ENCODE measurements around the gene GLCCI1.

GLCCI1 gene

DNA sequence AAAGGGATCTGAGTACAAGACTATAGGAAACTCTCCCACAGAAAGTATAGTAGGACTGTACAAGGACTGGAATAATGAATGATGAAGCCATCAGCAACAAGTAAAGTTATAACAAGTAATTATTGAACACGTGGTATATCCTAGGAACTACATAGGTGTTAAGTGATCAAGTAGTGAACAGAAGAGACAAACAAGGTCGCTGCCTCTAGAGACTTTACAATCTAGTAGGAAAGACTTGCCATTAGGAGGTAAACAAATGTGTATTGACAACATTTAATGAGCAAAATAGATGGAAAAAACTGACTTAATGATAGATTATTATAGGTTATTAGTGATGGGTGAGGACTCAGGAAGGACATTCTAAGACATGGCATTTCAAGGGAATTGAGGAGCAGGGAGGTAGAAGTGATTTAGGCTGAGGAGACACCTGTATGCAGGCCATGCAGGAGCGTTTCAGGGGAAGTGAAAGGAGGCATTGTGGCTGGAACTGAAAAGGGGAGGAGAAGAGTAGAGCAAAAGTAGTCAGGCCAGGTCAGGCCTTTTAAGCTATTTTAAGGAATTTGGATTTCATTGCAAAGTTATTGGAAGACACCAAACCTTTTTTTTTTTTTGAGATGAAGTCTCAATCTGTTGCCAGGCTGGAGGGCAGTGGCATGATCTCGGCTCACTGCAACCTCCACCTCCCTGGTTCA, 8.5 kb upstream of the GLCCI1 start:
- DNase-seq (ENCODE audit: low read depth in 1 of 2, low spot score in 1 of 2), result no peak

DNA sequence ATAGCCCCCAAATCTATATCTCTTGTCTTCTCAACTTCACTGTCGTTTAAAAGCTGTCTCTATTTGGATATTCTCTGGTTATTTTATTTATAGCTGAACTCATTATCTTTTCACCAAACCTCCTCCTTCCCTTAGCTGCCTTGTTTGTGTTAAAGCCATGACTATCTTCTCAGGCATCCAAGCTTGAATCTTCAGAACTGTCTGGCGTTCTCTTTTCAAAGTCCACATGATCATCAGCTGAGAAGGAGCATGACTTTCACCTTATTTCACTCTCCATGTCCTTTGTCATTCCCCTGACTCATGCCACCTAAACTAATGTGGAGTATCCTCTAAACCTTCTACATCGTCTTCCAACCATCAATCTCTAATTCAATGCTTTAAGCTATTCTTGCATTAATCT, 5.7 kb upstream of the GLCCI1 start:
- no peak for DNase-seq (ENCODE audit: low read depth in 1 of 2, low spot score in 1 of 2)

DNA sequence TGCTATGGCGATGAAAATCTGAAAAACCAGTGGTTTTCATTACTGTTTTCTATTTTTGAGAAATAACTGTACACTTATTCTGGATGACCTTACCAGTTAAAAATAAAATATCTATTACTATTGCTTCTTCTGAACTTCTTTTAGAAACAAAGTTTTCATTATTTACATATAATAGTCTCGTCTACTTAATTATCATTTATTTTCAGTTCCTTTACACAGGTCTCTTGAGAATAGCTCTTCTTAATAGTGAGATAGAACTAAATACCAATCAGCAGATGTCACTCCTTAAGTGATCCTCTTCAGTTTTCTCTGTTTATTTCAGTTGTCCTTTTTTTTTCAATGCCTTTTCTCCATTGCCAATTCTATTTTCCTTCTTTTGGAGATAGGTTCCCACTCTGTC, 4.3 kb upstream of the GLCCI1 start:
- no peak for DNase-seq (ENCODE audit: low read depth in 1 of 2, low spot score in 1 of 2)

DNA sequence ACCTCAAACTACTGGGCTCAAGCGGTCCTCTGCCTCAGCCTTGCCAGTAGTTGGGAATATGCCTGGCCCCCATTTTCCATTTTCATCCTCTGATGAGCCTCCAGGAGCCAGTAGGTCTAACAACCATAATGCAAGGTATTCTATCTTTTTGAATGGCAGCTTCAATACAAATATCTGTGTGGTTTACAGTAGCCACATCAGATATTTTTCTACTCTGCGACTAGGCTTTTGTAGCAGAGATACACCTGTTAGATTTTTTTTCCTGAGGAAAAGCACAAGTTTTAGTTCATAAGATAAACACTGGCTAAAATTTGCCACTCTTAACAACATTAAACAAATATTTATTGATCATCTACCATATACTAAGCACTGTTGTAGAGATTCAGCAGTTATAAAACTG, 3.9 kb upstream of the GLCCI1 start:
- no peak for DNase-seq (ENCODE audit: low read depth in 1 of 2, low spot score in 1 of 2)

DNA sequence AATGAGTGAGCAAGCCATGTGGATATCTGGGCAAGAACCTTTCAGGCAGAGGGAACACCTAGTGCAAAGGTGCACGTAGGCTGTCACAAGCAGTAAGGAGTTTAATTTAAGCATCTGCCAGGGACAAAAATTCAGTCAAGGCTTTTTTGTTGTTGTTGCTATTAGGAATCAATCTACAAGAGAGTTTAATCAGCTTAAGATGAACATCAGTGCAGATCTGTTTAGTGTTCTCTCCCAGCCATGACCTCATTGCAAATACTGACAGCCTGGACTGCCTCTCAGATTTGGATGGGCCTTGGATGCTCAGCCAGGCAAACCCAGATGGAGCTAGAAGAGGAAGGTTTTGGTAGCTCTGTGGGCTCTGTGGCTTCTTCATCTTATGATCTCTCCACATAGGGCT, 3.3 kb upstream of the GLCCI1 start:
- no peak for DNase-seq (ENCODE audit: low read depth in 1 of 2, low spot score in 1 of 2)

DNA sequence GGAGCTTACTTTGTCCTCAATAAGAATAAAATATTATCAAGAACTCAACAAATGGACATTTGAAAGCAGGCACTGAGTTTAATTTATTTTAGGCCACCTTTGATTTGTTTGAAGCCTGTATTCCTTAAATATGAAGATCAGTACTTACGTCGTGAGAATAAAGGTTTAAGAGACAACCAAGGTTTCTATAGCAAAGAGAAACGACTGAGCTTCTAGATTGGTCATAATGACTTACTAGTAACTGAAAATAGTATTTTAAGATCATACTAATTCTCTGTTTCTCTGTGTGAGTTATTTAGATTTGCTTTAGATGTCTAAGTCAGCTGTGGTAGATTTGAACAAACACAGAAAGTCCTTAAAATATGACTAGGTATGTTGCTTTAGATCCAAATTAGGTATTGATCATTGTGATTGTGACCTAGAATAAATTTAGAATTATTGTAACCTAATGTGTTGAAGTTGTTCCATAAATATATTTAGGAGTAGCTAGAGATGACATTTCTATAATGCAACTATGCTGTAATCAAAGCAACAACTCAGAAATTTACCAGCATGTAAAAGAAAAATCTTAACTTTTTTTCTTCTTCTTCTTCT, 2.4 kb upstream of the GLCCI1 start:
- no peak for DNase-seq (ENCODE audit: low read depth in 1 of 2, low spot score in 1 of 2)

DNA sequence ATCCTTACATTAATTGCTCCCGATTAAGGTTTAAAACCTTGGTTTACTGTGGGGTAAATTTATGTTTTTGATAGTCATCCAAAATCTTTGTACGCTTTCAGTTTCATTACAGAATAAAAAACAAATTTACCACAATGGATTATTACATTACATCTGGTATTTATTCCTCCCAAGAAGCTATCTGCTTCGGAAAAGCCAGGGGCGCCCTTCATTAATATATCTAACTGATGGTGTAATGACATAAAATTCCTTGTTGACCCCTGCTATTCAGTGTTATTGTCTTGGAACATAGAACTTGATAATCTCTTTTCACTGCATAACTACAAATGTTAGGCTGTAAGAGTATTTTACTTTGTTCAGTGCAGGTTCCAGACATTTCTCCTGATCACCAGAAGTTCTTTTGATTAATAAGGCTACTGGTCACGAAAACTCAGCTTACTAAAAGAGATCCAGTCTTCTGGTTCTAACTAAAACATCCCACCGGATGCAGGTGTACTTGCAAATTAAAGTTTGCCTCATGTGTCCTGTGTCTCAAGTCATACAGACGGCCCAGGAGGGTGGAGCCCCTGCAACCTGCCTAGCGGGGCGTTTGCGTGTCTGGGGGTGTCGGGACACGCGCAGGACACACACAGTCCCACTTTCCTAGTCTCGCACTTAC, 581 bp upstream of the GLCCI1 start:
- no peak for DNase-seq (ENCODE audit: low read depth in 1 of 2, low spot score in 1 of 2)

DNA sequence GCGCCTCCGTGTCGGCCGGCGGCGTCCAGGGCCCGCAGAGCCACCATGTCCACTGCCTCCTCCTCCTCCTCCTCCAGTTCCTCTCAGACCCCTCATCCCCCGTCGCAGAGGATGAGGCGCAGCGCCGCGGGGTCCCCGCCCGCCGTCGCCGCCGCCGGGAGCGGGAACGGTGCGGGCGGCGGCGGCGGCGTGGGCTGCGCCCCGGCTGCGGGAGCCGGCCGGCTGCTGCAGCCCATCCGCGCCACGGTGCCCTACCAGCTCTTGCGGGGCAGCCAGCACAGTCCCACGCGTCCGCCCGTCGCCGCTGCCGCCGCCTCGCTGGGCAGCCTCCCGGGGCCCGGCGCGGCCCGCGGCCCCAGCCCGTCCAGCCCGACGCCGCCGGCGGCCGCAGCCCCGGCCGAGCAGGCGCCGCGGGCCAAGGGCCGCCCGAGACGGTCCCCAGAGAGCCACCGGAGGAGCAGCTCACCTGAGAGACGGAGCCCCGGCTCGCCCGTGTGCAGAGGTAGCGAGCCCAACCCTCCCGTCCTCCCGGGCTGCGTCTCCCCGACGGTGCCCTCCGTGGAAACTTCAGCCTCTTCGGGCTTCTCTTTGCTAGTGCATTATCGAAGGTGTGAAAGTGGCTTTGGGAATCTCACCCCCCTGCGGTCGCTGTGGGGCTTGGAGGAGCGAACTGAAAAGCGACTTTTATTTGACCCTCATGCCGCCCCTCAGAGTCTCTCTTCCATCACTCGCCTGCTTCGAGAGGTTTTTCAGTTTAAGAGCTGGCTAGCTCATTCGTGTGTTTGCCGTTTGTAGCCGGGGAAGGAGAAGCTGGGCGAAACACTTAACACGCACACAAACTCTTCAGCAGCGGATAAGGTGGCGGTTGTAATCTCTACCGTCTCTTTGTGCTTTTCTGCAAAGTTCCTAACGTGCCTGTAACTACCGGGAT, 975 bp downstream of the GLCCI1 start:
- DNase-seq (ENCODE audit: low read depth in 1 of 2, low spot score in 1 of 2), result peak; percentile 5 to 13

DNA sequence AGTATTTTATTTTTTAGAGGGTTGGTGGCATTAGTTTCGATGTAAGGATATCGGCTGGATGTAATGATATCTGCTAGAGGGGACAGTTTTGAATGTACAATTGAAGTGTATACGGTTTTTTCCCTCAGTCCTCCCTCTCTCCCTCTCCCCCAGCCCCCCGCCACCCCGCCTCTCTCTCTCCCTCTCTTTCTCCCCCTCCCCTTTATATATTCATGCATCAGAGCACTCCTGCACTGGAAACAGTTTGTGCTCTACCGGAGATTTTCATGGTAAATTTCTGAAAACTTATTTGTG, 1.6 kb downstream of the GLCCI1 start:
- no peak for DNase-seq (ENCODE audit: low read depth in 1 of 2, low spot score in 1 of 2)

DNA sequence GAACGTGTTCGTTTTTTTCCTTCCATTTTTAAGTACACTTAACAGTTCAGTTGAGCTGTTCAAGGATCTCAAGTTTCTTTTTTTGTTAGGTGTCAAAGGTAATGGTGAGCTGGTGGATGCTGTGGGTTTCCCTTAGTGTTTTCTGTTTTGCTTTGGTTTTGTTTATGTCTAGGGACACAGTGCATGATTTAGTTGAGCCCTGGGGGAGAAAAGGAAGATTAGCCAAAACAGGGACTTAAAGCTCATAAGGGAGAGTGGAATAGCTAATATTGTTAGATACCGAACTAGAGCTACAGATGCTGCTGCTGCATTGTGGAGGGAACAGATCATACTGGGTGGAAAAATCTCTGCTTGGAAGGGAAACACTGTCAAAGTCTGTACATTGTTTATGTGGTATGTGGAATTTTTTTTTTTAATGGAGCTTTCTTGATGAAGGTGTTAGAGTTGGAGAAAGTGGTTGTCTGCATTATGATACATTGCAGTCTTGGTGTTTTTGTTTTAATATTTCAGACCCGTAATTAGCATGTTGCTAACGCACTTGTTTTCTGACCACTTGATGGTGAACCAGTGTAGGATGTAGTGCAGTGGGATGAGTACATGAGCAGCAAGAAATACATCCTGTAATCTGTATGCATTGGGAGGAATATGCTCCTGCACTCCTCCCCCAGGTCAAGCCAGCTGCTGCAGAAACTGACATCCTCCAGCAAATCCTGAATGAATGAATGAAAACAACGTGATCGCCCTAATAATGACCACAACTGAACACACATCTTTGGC, 2.1 kb downstream of the GLCCI1 start:
- no peak for DNase-seq (ENCODE audit: low read depth in 1 of 2, low spot score in 1 of 2)

DNA sequence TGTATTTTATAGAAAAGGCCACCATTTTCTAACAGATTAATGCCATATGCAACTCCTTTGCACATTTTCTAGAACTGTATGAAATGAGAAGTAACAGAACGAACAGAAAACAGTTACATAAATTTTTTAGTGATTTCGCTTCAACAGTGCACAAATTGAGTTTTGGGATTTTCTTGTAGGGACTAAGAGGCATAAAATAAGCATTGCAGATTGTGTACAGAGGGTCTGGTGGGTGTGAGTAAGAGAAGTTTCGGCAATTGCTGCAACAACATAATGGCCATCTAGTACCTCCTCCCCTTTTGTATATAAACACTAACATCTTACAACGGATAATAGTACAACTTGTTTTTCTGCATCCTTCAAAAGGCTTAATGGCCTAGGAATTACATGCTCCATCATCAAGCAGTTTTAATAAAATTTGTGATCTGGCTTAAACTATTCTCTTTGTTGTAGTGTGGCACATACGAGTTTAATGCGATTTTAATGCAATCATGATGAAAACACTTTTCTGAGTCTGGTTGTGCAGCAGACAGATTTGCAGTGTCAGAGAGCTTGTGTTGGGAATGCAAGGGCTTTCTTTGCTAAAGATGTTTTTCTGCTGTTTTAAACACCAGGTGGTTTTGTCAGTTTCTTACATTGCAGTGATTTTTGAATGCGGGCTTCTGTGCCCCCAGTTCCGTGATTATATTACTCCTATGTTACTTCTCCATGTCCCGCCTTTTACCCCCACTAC, 2.9 kb downstream of the GLCCI1 start:
- no peak for DNase-seq (ENCODE audit: low read depth in 1 of 2, low spot score in 1 of 2)

DNA sequence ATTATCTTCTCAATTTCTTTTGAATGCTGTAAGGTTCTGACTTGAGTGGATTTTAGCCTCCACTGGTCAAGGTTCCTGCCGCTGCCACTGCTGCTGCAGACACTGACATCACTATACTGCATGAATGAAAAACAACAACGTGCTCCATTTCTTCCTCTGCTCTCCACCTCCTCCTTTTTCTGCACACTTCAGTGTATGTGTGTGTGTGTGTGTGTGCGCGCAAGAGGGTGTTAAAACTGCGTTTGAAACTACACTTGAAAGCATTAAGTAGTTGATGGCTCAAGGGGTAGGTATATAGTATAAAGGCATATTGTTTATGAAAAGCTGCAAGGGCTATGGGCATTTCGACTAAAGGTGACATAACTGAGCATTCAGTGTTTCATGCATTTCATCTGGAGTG, 3.5 kb downstream of the GLCCI1 start:
- no peak for DNase-seq (ENCODE audit: low read depth in 1 of 2, low spot score in 1 of 2)

DNA sequence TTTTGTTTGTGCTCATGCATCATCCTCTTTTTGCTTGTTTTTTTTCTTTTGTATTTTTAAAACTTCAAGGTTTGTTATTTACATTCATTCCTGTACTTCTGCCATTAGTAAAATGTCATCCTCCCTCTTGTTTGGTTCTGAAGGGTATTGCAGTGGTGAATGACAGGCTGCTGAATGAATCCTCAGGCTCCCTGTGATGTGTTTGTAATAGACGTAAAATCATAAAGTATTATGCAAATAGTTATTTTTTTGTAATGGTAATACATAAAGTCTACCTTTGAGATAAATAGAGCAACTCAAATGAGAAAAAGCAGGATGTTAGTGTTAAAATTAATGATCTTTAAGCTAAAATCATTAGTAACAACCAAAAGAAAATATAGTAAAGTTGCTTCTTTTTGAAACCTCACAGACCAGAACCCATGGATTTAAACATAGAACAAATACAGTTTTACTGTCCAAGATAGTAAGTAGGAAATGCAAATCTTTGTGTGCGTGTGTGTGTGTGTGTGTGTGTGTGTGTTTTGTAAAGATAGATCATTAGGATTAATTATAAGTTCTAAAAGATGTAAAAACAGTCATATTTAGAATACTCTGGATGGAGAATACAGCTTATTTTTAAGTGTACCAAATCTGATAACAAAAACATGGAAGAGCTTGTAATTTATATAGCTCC, 4.5 kb downstream of the GLCCI1 start:
- no peak for DNase-seq (ENCODE audit: low read depth in 1 of 2, low spot score in 1 of 2)

DNA sequence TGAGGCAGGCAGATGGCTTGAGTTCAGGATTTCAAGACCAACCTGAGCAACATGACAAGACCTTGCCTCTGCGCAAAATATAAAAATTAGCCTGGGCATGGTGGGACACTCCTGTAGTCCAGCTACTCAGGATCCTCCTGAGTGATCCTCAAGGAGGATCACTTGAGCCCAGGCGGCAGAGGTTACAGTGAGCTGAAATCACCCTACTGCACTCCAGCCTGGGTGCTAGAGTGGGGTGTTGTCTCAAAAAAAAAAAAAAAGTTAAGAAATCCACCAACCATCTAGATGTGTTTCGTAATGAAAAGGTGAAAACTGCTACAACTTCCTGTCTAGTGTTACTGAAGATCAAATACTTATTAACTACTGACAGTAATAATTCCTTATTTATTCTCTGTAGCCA, 8.1 kb downstream of the GLCCI1 start:
- DNase-seq (ENCODE audit: low read depth in 1 of 2, low spot score in 1 of 2), result no peak

DNA sequence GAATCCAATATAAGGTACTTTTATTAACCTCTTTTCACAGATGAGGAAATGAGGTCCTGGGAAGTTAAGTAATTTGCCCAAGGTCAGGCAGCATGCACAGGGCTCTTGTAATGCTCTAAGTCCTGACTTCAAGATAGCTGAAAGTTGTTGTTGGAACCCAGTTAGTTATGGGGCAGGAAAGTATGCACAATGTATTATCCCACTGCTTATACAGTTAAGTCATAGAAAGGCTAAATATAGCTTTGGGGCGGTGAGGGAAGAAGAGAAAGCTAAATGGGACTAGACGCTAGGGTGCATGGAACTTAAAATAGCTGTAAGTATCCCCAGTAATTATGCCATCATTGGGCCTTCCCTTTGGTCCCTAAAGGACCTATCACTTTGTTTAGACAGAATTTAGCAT, 9.2 kb downstream of the GLCCI1 start:
- no peak for DNase-seq (ENCODE audit: low read depth in 1 of 2, low spot score in 1 of 2)

DNA sequence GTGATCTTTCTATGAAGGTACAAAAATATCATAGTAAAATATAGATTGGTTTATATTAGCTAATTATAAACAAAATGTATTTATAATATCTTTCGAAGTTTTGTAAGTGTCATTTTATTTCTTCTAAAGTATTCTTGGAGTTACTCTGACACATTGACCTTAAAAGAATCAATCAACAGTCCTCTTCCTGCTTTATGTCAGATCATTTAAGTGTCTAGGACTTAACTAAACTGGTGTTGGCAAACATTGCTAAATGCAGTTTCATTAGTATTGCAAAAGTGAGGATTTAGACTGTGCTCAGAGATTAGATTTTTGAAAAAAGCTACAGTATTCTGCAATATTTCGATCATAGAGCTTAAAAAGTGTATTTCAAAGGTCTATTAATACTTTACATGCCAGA, 10.3 kb downstream of the GLCCI1 start:
- DNase-seq (ENCODE audit: low read depth in 1 of 2, low spot score in 1 of 2), result no peak

DNA sequence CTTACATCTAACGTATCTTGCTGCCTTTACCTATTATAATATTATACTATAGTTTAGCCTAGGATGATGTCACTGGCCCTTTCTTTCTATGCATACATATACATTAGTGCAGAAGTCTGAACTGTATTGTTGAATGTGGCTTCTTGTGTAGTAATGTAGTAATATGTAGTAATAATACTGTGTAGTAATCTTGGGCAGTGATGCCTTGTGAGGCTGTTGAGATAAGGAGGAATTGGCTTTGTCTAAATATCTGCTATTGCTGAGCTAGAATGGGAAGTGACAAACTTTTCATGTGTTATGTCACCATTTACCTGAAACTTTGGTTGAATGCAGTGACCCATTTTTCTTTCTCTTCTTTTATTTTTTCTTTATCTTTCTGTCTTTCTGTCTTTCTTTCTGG, 11.0 kb downstream of the GLCCI1 start:
- DNase-seq (ENCODE audit: low read depth in 1 of 2, low spot score in 1 of 2), result no peak

DNA sequence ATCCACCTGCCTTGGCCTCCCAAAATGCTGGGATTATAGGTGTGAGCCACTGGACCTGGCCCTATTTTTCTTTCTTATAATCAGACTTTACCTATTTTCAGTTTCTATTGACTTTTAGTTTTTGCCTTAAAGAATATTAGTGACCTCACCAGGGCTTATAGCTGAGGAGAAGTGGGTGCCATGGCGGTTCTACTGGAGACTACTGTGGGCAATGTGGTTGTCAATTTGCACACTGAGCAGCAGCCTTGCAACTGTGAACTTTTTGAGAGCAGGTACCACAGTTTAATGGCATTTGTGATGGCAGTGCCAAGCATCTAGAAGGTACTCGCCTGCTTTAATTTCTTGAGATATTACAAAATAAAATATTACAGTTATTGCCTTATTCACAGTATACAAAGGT, 11.5 kb downstream of the GLCCI1 start:
- DNase-seq (ENCODE audit: low read depth in 1 of 2, low spot score in 1 of 2), result no peak

DNA sequence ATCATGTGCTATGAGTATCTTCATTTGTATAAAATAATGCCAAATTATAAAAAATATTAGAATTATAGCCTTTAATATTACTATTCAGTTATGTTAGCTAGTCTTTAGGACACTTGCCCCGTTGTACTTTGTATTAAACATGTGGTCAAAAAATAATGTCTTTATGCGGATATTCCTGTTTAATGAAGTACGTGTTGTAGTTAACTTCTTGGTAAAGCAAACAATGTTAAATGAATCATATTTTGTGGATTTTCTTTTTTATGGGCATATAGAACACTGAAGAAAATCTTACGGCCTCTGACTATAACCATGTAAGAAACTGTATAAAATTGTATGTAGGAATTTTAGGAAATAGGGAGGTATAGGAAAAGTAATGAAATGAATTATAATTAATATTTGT, 14.3 kb downstream of the GLCCI1 start:
- no peak for DNase-seq (ENCODE audit: low read depth in 1 of 2, low spot score in 1 of 2)

DNA sequence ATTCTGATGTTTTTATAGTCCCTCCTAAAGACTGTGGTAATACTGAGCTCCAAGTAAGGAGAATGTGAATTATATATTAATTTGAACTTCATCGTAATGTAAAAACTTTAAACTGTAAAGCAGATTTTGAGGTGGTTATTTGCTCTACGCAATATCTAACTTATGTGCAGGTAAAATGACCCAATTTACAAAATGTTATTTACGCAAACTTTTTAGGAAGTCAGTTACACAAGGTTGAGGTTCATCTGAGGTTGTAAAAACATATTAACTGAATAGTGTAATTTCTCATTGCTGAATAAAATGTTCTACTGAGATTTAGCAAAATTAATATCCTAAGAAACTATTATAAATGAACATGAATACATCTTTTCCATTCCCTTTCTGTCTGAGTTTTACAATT, 15.8 kb downstream of the GLCCI1 start:
- no peak for DNase-seq (ENCODE audit: low read depth in 1 of 2, low spot score in 1 of 2)

All from stimulated activated CD4-positive, alpha-beta T cell treated with anti-CD3 and anti-CD28 coated beads, Interleukin-15, amount 100 ng/mL, for 1 hour (primary cell).